Activated T-cell treated with anti-CD3 and anti-CD28 coated beads, Interleukin-2, amount 50 U/mL, for 1 hour (primary cell): ENCODE measurements around the gene NDOR1.
A peak's percentile ranks its signal among the peaks of the same experiment; 100 is the strongest.

ENCODE experiments used
- DNase-seq: peaks from one replicate; pipeline ENCODE4 v3.0.0-alpha.2; 2020

The NDOR1 gene

DNA sequence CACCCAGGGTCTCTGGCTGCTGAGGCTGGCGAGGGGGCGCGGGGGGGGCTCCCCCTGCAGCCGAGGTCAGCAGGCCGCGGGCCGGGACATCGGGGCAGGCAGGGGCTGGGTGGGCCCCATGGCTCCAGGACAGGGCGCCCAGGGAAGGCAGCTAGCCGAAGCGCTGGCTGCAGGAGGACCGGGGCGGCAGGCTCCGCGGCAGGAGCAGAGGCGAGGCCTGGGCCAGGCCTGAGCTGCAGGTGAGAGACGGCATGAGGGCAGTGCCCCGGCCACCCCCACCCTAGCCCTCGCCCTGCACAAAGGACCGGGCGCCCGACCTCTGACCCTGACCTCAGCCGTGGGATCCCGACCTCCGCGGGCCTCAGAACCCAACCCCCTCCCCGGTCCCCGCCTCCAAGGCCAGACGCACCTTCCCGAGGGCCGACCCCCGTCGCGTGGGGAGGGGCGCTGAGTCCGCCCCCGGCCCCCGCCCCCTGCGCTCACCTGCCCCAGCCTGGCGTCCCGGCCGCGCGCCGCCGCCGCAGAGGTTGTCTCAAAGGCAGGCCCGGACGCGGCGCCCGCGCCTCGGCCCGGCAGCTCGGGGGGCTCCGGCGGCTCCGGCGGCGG, 16.1 kb downstream of the NDOR1 start:
- no peak for DNase-seq

DNA sequence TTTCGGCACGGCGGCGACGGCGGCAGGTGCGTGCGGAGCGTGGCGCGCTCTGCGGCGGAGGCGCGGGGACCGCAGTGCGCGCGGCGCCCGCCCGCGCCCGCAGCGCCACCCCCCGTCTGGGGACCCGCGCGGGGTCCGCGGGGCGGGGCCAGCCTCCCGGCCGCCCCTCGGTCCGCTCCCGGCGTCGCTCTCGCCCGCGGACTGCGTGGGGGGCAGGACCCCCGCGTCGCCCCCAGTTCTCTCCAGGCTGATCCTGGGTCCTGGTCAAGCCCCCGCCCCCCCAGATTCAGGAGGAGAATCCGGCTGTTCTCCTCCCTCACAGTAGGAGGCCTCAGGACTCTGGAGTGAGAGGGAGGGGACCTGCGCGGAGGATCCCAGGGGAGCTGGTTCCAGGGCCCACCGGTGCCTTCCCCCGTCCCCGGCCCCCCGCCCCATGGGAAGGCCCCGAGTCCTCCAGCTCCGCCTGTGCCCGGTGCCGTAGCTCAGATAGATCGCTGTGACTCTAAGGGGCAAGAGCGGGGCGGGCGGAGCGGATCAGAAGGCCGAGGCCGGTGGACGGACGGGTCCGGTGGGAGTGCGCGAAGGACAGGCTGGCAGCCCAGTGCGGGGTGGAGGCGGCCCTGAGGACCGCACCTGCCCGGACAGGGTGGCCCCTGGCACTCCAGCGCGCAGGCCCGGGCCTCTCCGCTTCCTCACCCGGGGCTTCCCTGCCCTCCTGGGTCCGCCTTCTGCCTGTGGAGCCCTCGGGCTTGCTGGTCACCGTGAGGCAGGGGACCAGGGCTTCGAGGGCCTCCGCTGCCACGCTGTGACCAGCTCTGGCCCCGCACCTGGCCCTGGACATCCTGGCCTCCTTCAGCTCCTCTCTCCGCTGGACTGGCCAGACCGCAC, 16.9 kb downstream of the NDOR1 start, which contains the start of gene RNF208:
TSS of gene RNF208 (minus strand) at position 51 of the 888 bp plus-strand sequence. CDS start 1,028 bp downstream, outside the sequence.
- DNase-seq, result peak; percentile 46

DNA sequence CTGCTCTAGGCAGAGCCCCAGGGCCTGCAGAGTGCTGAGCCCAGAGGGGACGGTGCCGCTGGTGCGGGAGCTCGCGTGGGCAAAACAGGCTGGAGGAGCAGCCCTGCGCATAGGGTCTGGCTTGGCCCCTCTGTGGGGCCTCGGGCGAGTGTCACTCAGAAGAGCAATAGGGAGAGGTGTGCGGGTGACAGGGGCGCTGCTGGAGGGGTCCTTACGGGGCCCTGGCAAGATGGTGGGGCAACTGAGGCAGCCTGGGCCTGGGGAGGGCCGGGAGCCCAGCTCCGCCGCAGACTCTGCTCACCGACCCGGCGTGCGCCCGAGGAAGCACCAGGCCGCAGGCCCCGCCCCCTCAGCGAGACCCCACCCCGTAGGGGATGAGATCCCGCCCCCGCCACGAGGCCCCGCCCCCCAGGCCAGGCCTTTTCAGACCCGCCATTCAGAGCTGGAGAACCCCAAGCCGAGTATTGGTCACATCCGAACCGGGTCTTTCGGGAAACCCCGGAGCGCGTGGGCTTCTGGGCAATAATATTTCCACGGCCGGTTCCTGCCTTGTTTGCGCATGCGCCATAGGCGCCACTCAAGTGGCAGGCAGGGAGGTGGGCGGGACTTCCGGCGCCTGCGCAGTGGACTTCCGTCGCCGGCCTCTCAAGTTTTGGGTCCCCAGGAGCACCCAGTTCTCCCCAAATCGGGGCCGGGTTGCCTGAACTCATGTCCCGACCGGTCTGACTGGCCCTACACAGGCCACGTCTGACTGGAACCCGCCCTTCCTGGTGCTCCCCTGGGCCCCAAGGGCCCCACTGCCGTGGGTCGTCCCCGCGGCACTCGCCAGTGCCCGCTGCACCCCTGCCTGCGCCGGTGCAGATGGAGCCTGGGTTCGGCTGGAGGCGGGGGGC, 17.8 kb downstream of the NDOR1 start:
- peak; percentile 96 for DNase-seq

DNA sequence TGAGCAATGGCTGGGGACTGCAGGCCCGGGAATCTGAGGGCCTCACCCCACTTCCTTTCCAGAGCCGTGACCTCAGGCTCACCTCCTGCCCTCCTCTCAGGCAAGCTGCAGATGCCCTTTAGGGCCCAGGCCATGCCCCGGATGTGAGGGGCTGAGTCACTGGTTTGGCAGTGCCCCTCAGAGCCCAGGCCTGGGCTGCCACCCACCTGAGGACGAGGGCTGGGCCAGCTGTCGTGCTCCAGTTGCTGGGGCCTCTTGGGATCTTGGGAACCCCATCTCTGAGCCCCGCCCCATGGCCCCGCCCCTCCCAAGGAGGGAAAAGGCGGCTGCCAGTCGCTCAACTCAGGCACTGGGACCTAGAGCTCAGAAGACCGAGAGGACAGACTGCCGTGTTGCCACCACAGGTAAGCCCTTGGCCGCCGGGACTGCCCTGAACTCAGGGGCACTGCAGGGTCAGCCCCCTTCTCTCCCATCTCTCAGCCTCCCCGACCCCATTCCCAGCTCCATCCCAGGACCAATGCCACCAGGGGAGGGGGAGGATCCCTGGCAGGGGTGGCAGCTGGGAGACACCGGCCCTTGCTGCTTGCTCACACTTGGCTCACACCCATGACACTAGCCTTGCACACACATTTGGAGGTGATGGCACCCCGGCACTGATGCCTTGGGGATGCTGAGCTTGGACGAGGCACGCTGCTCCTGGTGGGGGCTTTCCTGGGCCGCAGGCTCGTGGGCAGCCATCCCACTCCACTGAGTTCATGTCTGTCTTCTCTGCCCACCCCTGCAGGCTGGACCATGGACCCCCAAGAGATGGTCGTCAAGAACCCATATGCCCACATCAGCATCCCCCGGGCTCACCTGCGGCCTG, 19.6 kb downstream of the NDOR1 start, which contains the start of gene CYSRT1:
TSS of gene CYSRT1 (plus strand) at position 345 of the 865 bp plus-strand sequence. CDS start at position 793, 448 bp downstream.
- no peak for DNase-seq

DNA sequence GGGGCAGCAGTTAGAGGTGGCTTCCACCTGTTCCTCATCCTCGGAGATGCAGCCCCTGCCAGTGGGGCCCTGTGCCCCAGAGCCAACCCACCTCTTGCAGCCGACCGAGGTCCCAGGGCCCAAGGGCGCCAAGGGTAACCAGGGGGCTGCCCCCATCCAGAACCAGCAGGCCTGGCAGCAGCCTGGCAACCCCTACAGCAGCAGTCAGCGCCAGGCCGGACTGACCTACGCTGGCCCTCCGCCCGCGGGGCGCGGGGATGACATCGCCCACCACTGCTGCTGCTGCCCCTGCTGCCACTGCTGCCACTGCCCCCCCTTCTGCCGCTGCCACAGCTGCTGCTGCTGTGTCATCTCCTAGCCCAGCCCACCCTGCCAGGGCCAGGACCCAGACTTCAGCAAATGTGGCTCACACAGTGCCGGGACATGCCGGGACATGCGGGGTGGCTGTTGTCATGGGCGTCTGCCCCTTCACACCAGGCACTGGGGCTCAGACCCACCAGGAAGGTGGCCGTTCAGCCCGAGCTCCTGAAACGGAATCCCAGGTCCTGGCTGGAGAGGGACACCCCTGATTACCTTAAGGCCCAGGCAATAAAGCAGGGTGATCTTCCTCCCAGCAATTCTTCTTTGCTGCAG, 20.3 kb downstream of the NDOR1 start:
- no peak for DNase-seq

DNA sequence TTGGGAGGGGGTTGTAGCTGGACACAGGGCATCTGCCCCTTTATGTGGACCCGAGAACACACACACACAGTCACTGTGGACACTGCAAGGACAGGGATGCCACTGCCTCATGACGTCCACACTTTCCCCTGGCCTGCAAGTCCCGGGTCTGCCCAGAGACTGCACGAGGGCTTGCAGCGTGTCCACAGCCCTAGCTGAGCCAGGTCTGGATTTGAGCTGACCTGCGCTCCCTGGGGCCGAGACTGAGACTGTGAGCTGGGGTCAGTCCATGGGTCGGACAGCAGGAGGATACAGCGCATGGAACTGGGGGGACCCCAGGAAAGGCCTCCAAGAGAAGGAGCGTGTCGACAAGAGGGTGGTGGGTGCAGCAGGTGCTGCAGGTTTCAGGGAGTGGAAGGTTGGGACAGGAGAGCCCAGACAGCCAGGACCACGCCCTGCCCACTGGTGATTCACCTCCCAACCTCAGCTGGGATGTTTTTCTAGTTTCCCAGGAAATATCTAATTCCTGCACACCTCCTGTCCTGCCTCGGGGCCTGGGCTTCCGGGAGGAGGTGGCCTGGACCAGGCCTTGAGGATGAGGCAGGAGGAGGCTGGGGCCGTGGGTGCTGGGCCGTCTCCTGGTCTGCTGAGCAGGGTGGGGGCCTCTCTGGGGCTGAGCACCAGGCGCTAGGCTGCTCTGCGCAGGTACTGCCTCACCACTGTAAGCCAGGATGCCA, 21.0 kb downstream of the NDOR1 start:
- DNase-seq, result no peak

DNA sequence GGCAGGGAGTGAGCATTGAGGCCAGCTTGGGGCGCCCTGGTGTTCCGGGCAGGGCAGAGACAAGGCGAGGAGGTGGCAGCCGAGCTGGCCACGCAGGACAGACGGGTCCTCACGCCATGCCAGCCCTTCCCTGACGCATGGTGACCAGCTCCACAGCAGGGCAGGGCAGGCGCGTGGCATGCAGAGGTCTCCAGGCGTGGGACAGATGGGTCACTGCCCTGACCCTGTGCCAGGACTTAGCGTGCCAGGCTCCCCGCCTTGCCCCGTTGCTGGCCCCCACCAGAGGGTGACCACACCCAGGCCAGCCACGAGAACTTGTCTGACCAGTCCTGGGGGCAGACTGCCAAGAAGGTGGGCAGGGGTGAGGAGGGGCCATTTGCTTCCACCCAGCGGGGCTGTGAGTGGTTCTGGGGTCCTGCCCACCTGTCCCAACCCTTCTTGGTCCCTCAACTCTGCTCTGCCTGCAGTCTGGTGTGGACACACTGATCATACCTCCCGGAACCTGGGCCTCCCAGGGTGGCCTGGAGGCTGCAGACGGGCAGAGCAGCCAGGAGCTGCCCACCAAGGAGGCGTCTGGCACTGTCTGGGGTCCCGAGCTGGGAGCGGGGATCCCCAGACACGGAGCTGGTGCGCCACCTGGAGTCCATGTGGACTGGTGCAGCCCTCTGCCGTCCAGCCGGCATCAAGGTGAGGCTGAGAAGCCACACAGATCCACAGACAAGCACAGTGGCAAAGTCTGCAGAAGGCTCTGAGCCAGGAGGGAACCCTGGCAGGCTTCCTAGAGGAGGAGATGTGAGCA, 21.8 kb downstream of the NDOR1 start, which contains the start of gene RNF224:
TSS of gene RNF224 (plus strand) at position 449 of the 799 bp plus-strand sequence. CDS start 834 bp downstream, outside the sequence.
- DNase-seq, result peak; percentile 87

DNA sequence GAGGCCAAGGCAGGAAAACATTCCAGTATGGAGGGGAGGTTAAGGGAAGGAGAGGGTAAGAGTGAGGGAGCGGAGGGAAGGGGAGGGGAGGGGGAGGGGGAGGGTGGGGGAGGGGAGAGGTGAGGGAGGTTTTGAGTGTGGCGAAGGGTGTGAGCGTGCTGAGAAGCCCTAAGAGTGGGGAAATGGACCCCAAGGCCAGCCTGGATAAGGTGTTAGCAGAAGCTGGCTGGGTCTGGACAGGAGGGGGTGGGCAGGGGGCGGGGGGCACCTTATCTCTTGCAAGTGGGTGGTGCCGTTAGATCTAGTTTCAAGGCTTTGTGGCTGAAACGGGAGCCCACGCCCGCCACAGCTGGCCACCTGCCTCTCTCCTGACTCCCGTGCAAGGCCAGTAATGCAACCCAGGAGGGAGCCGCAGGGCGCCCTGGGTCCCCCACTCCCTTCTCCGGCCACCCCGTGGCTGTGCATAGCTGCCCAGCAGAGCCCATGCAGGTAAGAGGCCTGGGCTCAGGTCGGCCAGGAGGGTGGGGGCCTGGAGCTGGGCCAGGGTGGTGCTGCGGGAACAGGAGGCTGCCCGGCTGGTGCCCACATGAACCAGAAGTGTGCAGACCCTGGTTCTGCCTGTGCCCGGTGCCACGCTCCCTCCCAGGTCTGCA, 22.5 kb downstream of the NDOR1 start:
- no peak for DNase-seq

DNA sequence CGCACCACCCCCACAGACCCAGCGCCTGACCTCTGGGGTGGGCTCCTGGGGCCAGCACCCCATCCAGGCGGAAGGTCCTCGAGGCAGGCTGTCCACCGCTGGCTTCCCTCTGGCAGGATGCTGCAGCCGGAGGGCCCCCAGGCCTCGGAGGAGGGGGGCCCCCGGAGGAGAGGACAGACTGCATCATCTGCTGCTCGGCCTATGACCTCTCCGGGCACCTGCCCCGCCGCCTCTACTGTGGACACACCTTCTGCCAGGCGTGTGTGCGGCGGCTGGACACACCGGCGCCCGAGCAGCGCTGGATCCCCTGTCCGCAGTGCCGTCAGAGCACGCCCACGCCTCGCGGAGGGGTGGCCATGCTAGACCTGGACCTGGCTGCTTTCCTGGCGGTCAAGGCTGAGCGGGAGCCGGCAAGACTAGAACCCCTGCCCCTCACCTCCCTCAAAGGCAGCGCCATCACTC, 23.0 kb downstream of the NDOR1 start:
- no peak for DNase-seq

DNA sequence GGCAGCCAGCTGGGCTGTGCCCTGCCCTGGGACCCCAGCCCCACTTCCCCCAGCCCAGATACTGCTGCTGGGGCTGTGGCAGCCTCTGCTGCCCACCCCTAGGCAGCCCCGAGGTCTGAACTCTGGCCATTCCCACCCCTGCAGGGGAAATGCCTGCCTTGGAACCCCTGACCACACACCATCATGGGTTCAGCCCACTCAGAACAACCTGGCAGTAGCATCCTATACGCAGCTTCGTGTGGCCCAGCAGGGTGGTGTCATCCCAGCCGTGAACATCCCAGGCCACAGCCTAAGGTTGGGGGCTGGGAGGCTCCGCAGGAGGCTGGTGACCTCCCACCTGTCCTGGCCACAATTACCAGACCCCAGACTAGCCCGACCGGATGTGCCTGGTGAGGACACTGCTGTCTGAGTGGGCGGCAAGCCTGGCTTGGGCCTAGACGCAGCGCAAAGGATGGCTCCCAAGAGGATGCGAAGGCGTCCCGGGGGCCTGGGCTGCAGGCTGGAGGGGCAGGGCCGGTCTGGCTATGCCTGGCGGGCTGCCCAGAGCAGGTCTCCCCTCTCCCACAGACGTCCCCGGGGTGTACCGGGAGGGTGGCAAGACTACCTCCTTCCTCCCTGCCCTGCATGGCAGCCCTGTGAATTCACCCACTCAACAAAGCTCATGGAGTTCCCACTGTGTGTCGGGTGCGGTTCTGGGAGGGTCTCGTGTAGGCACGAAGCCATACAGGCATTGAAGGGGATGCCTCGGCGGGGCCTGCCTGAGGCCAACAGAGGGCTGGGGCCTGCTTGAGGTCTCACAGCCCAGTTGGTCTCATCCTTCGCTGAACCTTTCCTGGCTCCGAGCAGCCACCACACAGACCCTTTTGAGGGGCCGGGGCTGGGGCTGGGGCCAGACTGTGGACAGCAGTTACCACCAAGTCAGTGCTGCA, 23.7 kb downstream of the NDOR1 start:
- DNase-seq, result no peak

DNA sequence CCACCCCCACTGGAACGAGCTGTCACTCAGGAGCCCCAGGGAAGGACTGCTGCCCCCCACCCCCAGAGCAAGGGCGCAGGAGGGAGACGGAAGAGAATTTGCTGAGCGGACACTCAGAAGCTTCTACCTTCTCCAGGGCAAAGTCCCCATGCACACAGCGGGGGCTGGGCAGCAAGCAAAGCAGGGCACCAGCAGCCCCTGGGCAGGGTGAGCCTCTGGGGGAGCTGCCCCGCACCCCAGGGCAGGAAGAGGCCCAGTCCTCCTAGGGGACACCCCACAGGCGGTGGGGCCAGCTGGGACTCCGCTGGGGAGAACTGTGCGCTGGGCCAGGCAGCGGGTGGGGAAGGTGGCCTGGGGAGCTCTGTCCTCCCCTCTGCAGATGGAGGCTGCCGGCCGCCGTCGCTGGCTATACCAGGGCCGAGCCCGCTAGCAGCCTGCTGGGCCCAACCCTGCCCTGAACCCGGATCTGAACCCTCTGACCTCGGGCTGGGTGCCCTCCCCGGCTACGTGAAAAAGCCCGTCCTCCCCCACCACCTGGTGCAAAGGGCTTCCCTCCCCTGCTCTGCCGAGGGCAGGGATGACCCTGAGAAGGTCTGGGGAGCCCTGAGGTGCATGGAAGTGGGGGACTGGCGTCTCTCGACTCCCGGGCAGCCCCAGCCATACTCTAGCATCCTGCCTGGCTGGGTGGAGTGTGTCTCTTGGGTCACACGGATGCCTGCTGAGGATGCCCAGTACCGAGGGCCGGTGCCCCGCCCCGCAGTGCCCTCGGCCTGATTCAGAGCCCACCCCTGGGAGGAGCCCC, 24.6 kb downstream of the NDOR1 start:
- DNase-seq, result no peak

DNA sequence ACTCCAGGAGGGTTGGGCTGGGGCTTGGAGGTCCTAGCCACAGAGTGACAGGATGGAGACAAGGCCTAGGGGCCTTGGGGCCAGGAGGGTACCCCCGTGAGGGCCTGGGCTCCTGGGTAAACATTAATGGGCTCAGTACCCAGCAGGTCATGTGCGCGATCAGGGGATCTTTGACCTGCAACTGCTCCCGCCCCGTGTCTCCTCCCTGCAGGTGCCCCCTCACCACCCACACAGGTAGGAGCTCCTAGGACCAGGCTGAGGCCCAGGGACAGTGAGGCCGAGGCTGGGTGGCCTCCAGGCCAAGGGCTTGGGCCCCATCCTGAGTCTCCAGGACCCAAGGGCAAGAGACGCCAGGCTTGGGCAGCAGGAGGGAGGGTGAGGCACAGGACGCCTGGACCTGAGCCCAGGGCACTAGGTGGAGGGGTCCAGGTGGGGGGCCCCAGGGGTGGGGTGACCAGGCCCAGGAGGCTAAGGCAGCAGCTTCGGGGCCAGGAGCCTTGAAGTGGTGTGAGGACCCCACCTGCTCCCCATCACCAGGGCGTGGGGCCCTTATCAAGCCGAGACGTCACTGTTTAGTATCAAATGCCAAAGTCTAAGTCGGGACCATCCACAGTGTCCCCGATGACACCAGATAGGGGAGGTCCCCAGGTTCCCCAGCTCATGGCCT, 25.3 kb downstream of the NDOR1 start, which contains the start of gene SLC34A3:
TSS of gene SLC34A3 (plus strand) at position 197 of the 667 bp plus-strand sequence. CDS start 802 bp downstream, outside the sequence.
- no peak for DNase-seq

DNA sequence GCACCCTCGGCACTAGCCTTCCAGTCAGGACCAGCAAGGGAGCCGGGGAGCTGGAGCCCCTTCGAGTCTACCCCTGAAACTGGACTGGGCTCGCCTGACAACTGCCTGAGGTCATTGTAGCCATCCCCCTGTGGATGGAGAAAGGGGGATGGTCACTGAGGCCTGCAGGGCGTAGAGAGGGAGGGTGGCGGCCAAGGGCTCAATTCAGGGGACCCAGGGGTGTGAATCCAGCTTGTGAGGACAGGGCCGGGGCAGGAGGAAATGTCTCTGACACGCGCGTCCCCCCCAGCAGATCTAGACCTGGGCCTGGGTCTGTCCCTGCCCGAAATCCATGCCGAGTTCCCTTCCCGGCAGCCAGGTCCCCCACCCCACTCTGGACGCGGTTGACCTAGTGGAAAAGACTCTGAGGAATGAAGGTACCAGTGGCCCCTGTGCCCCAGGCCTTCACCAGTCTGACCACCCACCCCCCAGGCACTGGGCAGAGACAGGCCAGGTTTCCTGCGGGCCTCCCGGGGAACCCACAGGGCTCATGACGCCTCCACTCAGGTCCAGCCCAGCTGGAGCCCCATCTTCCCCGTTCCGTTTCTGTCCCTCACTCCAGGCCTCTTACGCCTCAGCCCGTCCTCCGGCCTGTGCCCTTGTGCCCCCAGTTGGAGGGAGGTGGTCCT, 26.0 kb downstream of the NDOR1 start:
- DNase-seq, result no peak

DNA sequence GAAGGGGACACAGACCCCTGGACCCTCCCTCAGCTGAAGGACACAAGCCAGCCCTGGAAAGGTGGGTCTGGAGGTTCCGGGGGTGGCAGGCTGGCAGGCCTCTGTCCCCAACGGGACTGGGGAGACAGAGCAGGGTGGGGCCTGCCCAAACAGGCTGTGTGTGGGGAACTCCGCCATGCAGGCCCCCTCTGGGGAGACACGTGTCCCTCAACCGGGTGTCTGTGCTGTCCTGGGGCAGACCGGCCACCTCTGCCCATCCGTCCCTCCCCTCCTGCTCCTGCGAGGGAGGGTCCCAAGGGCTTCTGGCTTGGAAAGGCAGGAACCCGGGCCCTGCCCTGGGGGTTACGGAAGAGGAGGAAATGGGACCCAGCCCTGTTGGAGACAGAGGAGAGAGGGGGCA, 26.6 kb downstream of the NDOR1 start:
- DNase-seq, result no peak

DNA sequence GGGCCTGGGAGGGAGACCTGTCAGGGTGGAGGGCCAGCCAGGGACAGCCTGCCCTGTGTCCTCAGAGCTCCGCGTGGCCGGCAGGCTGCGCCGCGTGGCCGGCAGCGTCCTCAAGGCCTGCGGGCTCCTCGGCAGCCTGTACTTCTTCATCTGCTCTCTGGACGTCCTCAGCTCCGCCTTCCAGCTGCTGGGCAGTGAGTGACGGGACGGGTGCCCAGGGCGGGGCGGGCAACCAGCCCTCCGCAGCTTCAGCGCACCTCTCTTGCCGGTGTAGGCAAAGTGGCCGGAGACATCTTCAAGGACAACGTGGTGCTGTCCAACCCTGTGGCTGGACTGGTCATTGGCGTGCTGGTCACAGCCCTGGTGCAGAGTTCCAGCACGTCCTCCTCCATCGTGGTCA, 27.0 kb downstream of the NDOR1 start:
- DNase-seq, result no peak
